PC-9 (cell line): Measurements from ENCODE around the gene TSPAN11. TPM values are rescaled to one million over a fixed set of nuclear protein-coding genes. Genes with fewer than 3 reads are reported as not detected.

ENCODE experiments used
- BruUV-seq: library from RNA; stranded (reverse); fragments of 400-500 nt; replicated peaks from 2 replicates; lab custom pipeline; 2021; lab: Mats Ljungman, UMichigan
- CTCF ChIA-PET: fragments of 300-600 bp; sonication (Branson Sonifier 250); formaldehyde crosslinking; loops from one replicate; lab custom pipeline; 2022; ENCODE audit warnings: antibody characterized with exemption; lab: Charles Lee
- POLR2A ChIA-PET: fragments of 300-600 bp; sonication (Branson Sonifier 250); formaldehyde crosslinking; loops from one replicate; lab custom pipeline; 2022; ENCODE audit warnings: antibody characterized with exemption; ENCODE audit not compliant: unreplicated experiment; lab: Charles Lee
- DNase-seq, 2 experiments: peaks; one replicate each; pipeline versions ENCODE4 v3.0.0 to v3.0.0-alpha.2; 2015 to 2022; ENCODE audit warnings: mixed read lengths in 1 of 2
- H2AFZ ChIP-seq: fragments of 200-600 bp; sonication (generic); 2 replicates; pipeline ENCODE4 v1.8.1; 2017; ENCODE audit warnings: antibody characterized with exemption
- H3F3A ChIP-seq: fragments of 200-600 bp; sonication (generic); 2 replicates; pipeline ENCODE4 v1.8.1; 2017; ENCODE audit warnings: antibody characterized with exemption, mild to moderate bottlenecking, low read depth; ENCODE audit not compliant: insufficient read depth
- H3K27ac ChIP-seq: fragments of 200-600 bp; sonication (generic); 2 replicates; pipeline ENCODE4 v1.6.1; 2016; ENCODE audit warnings: mixed run types
- H3K27me3 ChIP-seq: fragments of 200-600 bp; sonication (generic); 2 replicates; pipeline ENCODE4 v1.6.1; 2016; ENCODE audit warnings: low read depth, mixed run types; ENCODE audit not compliant: insufficient read depth
- H3K36me3 ChIP-seq: fragments of 200-600 bp; sonication (generic); 2 replicates; pipeline ENCODE4 v1.6.1; 2016; ENCODE audit warnings: low read depth, mixed run types
- H3K4me1 ChIP-seq: fragments of 200-600 bp; sonication (generic); replicated peaks from 2 replicates; pipeline ENCODE4 v1.6.1; 2016; ENCODE audit warnings: mixed run types; ENCODE audit not compliant: insufficient read depth
- H3K4me2 ChIP-seq: fragments of 200-600 bp; sonication (generic); 2 replicates; pipeline ENCODE4 v1.6.1; 2017; ENCODE audit warnings: mixed run types
- H3K4me3 ChIP-seq: fragments of 200-600 bp; sonication (generic); 2 replicates; pipeline ENCODE4 v1.6.1; 2016; ENCODE audit warnings: mixed run types
- H3K79me2 ChIP-seq: fragments of 200-600 bp; sonication (generic); 2 replicates; pipeline ENCODE4 v1.6.1; 2017; ENCODE audit warnings: low read depth, mixed run types
- H3K9me2 ChIP-seq: fragments of 200-600 bp; sonication (generic); 2 replicates; pipeline ENCODE4 v1.8.1; 2017; ENCODE audit warnings: mild to moderate bottlenecking; ENCODE audit not compliant: insufficient read depth
- H3K9me3 ChIP-seq: fragments of 200-600 bp; sonication (generic); 2 replicates; pipeline ENCODE4 v1.8.1; 2016; ENCODE audit warnings: low read depth; ENCODE audit not compliant: insufficient read depth
- H4K20me1 ChIP-seq: fragments of 200-600 bp; sonication (generic); 2 replicates; pipeline ENCODE4 v1.8.1; 2017; ENCODE audit not compliant: insufficient read depth
- EZH2 ChIP-seq: fragments of 200-600 bp; sonication (generic); IDR thresholded peaks from 2 replicates; pipeline ENCODE4 v1.8.0; 2017; ENCODE audit warnings: antibody characterized with exemption, low read depth
- intact Hi-C: fragments of 100-400 bp; cut with micrococcal nuclease; formaldehyde crosslinking; loops from one replicate; pipeline ENCODE4 v1.10.0; 2022; ENCODE audit not compliant: unreplicated experiment
- total RNA-seq: library from RNA; stranded (reverse); gene quantifications from 2 replicates; pipeline ENCODE4 v1.2.3, GENCODE V29; 2021
- TF ChIP-seq, protein P1 (sequence below): fragments of 200-600 bp; sonication (generic); conservative IDR thresholded peaks from 2 replicates; pipeline ENCODE4 v1.6.1; 2017; ENCODE audit warnings: mixed run types, antibody characterized with exemption, mild to moderate bottlenecking, moderate library complexity

TSPAN11 gene
- total RNA-seq, 1 experiment from 2014 or later, result not detected

DNA sequence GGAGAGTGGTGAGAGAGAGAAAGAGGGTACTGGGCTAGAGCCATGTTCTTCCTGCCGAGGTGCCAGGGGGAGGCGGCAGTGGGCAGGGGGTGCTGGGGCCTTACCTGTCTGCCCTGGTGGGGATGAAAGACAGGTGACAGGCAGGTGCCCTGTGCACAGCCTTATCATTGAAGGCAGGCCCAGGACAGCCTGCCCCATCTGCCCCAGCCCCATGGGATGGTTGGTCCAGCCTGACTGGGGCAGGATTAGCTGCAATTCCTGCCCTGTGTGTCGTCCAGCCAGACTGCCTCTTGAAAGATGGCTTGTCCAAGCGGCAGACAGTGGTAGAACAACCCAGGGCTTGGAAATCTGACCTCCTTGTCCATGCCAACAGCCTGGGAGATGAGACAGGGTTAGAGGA is 67.2 kb downstream of the TSPAN11 start:
- no peak for DNase-seq
- no peak overlapping the region for H3K27ac ChIP-seq
- H3K27me3 ChIP-seq, result no peaks in the 10 kb centered on the region
- H2AFZ ChIP-seq, result no peak overlapping the region
- H4K20me1 ChIP-seq, result no peaks in the 10 kb centered on the region
- no TSS peak for BruUV-seq
- H3F3A ChIP-seq, result no peaks in the 10 kb centered on the region
- intact Hi-C loops, result no loop called here
- H3K79me2 ChIP-seq, result no peaks in the 10 kb centered on the region
- H3K4me3 ChIP-seq, result no peak overlapping the region
- H3K4me2 ChIP-seq, result no peak overlapping the region
- ChIA-PET POLR2A (no interaction called here), CTCF (no interaction called here)
- 0 out of 2 replicates have a peak, but pooled peaks cover 7% of the 10 kb centered on the region for H3K36me3 ChIP-seq
- TF ChIP-seq EZH2, result no peak
- TF ChIP-seq, protein P1, sequence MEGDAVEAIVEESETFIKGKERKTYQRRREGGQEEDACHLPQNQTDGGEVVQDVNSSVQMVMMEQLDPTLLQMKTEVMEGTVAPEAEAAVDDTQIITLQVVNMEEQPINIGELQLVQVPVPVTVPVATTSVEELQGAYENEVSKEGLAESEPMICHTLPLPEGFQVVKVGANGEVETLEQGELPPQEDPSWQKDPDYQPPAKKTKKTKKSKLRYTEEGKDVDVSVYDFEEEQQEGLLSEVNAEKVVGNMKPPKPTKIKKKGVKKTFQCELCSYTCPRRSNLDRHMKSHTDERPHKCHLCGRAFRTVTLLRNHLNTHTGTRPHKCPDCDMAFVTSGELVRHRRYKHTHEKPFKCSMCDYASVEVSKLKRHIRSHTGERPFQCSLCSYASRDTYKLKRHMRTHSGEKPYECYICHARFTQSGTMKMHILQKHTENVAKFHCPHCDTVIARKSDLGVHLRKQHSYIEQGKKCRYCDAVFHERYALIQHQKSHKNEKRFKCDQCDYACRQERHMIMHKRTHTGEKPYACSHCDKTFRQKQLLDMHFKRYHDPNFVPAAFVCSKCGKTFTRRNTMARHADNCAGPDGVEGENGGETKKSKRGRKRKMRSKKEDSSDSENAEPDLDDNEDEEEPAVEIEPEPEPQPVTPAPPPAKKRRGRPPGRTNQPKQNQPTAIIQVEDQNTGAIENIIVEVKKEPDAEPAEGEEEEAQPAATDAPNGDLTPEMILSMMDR, result no peak
- H3K9me3 ChIP-seq, result no peaks in the 10 kb centered on the region
- H3K4me1 ChIP-seq, result peaks cover 10% of the 10 kb centered on the region
- no peaks in the 10 kb centered on the region for H3K9me2 ChIP-seq

DNA sequence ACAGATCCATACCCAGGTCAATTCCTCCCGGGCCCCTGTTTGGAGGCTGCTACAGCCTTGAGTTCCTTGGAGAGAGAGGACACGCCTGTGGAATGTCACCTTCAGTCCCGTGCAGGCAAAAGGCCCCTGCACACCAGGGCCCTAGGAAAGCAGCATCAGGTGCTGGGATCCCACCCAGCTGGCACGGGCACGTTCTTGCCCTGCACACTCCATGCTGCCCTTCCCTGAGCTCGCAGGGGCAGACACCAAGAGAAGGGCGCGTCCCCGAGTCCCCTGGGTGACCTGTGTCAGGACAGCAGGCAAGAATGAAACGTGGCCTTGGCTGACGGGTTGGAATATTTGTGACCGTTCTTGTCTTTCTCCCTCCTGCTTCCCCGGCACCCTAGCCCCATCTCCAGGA is 67.7 kb downstream of the TSPAN11 start:
- H2AFZ ChIP-seq, result no peak overlapping the region
- DNase-seq, result no peak
- no peak overlapping the region for H3K4me3 ChIP-seq
- POLR2A ChIA-PET, result no interaction called here
- intact Hi-C loops, result no loop called here
- no peaks in the 10 kb centered on the region for H3F3A ChIP-seq
- CTCF ChIA-PET, result no interaction called here
- no peaks in the 10 kb centered on the region for H3K9me3 ChIP-seq
- TF ChIP-seq EZH2, result no peak
- TF ChIP-seq, protein P1, result no peak
- H4K20me1 ChIP-seq, result no peaks in the 10 kb centered on the region
- BruUV-seq, result no TSS peak
- H3K27me3 ChIP-seq, result no peaks in the 10 kb centered on the region
- no peaks in the 10 kb centered on the region for H3K79me2 ChIP-seq
- no peak overlapping the region for H3K27ac ChIP-seq
- 0 out of 2 replicates have a peak, but pooled peaks cover 7% of the 10 kb centered on the region for H3K36me3 ChIP-seq
- H3K9me2 ChIP-seq, result no peaks in the 10 kb centered on the region
- H3K4me2 ChIP-seq, result no peak overlapping the region
- peaks cover 5% of the 10 kb centered on the region for H3K4me1 ChIP-seq

DNA sequence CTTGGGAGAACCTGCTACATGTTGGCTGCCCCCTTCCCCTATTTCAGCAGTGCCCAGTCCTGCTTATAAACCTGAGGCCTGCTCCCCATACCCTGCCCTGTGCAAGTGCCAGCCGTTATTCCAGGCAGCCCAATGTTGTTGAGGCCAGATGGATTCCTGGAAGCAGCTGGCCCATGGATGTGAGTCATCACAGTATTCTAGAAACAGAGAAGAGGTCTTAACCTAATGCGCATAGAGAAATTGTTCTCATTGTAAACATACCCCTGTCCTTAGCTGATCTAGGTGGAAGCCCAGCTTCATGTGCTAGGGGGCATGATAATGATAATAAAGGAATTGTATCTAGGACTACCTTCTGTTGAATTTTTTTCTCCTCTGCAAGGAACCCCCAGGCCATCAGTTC is 69.7 kb downstream of the TSPAN11 start:
- peaks cover 5% of the 10 kb centered on the region; the same call in 1 of the 2 replicates for H3F3A ChIP-seq
- ChIA-PET POLR2A (interaction anchor here (1.0 kb wide), 1 partner anchor 10 kb away, joined by 3 read pairs; no protein-coding TSS in a partner anchor), CTCF (no interaction called here)
- H3K27me3 ChIP-seq, result no peaks in the 10 kb centered on the region
- no peaks in the 10 kb centered on the region for H3K79me2 ChIP-seq
- TF ChIP-seq, protein P1, result no peak
- no peak for TF ChIP-seq EZH2
- 0 out of 2 replicates have a peak, but pooled peaks cover 7% of the 10 kb centered on the region for H3K36me3 ChIP-seq
- H4K20me1 ChIP-seq, result no peaks in the 10 kb centered on the region
- DNase-seq, result no peak
- H3K27ac ChIP-seq, result no peak overlapping the region
- peaks cover 15% of the 10 kb centered on the region for H3K4me1 ChIP-seq
- no peaks in the 10 kb centered on the region for H3K9me2 ChIP-seq
- no peaks in the 10 kb centered on the region for H3K9me3 ChIP-seq
- H3K4me3 ChIP-seq, result no peak overlapping the region
- no TSS peak for BruUV-seq
- no peak overlapping the region for H2AFZ ChIP-seq
- intact Hi-C loops, result no loop called here
- no peak overlapping the region for H3K4me2 ChIP-seq
